A673 (cell line): ENCODE data around the gene TXNDC8.

Experiments
- EZH2 ChIP-seq: fragments of 200-600 bp; sonication (generic); IDR thresholded peaks from 2 replicates; pipeline ENCODE4 v1.6.1; 2017; ENCODE audit warnings: borderline replicate concordance, low read depth, mild to moderate bottlenecking, mixed read lengths, antibody characterized with exemption, low read length; ENCODE audit not compliant: poor library complexity, severe bottlenecking
- TF ChIP-seq, protein P1 (sequence below): fragments of 300-800, 200-600 bp; sonication (generic); conservative IDR thresholded peaks from 2 replicates; pipeline ENCODE4 v1.5.1; 2017; ENCODE audit warnings: low read depth, mild to moderate bottlenecking, antibody characterized with exemption, low read length, moderate library complexity, mixed read lengths

DNA sequence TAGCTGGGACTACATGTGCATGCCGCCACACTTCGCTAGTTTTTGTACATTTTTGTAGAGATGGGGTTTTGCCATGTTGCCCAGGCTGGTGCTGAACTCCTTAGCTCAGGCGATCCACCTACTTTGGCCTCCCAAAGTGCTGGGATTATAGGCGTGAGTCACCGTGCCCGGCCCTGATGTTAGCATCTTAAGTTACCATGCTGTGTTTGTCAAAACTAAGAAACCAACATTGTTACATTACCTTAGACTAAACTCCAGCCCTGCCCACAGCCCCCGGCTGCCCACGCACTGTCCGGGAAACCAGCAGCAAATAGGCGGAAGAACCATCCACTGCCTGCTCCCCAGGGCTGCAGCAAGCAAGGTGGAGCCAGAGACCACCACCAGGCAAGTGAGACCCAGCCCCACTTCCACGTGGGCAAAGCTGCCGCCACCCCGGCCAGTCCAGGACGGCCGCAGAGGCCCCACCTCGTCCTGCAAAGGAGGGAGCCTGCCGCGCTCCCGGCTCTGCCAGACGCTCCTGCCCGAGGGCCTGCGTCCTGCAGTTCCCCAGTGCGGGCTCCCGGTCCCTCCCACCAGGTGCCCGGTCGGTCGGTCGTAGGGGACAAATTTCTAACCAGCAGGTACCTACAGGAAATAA lies 45.6 kb downstream of the TXNDC8 start:
- TF ChIP-seq, protein P1, sequence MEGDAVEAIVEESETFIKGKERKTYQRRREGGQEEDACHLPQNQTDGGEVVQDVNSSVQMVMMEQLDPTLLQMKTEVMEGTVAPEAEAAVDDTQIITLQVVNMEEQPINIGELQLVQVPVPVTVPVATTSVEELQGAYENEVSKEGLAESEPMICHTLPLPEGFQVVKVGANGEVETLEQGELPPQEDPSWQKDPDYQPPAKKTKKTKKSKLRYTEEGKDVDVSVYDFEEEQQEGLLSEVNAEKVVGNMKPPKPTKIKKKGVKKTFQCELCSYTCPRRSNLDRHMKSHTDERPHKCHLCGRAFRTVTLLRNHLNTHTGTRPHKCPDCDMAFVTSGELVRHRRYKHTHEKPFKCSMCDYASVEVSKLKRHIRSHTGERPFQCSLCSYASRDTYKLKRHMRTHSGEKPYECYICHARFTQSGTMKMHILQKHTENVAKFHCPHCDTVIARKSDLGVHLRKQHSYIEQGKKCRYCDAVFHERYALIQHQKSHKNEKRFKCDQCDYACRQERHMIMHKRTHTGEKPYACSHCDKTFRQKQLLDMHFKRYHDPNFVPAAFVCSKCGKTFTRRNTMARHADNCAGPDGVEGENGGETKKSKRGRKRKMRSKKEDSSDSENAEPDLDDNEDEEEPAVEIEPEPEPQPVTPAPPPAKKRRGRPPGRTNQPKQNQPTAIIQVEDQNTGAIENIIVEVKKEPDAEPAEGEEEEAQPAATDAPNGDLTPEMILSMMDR = no peak
- TF ChIP-seq EZH2 = no peak
